Body of pancreas (tissue), 4 donors: Measurements from ENCODE around the gene IPO11.

Experiments used
- CTCF ChIP-seq, 7 experiments: fragments of 450-650 bp in 4 of 7; fragments of 200-600 bp in 3 of 7; sonication (generic) in 3 of 7; IDR thresholded peaks; one replicate each; pipeline ENCODE4 v1.5.1; 2016 to 2019; ENCODE audit warnings: antibody characterized with exemption in 7 of 7
- POLR2A ChIP-seq, 3 donors: fragments of 450-650 bp; IDR thresholded peaks; one replicate each; pipeline ENCODE4 v1.6.1; 2016; ENCODE audit warnings: antibody characterized with exemption in 3 of 3, mild to moderate bottlenecking in 2 of 3

DNA sequence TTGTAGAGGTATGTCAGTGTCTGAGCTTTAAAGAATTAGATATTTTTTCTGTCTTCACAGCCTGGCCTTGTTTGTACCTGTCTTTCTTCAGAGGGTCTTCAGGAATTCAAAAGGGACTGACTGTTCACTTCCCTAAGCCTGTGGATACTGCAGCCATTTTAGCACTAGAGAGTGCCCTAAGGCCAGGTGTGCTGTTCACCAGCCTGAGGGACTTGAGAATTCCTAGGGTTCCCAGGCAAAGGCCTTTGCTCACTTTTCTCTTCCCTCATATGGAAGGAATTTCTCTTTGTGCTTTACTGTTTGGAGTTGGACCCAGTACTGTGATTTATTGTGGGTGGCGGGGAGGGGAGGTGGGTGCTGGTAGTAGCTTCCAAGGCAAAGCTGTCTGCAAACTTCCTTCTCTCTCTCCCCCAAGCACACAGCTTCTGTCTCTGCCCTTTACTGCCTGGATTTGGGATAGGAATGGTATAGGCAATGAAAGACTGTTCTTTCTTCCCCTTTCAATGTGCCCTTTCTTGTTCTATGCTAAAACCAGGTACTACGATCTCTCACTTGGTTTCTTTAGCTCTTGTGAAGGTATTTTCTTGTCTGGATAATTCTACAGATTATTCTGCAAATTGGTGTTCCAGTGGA, 156.4 kb downstream of the IPO11 start:
- TF ChIP-seq CTCF (IDR thresholded peaks at IDR 0.05) (no peak), POLR2A (IDR thresholded peaks at IDR 0.05) (no peak)
